CD4-positive, alpha-beta memory T cell (primary cell): ENCODE results near the gene DNM2. TPM values are rescaled to one million over a fixed set of nuclear protein-coding genes. Genes with fewer than 3 reads are reported as not detected.
"Not testable (repeated sequence)": the region's sequence is repeated elsewhere in the genome, so short reads cannot be mapped to it uniquely, and the experiment has no call there.

Experiments used
- CTCF ChIA-PET: fragments of 350-600 bp; sonication (Branson Sonifier 250); formaldehyde crosslinking; loops from one replicate; lab custom pipeline; 2021; ENCODE audit warnings: inconsistent platforms; ENCODE audit not compliant: partially characterized antibody; lab: Charles Lee
- POLR2A ChIA-PET: fragments of 350-600 bp; sonication (Branson Sonifier 250); formaldehyde crosslinking; loops from one replicate; lab custom pipeline; 2021; ENCODE audit not compliant: partially characterized antibody; lab: Charles Lee
- DNase-seq, 5 donors: peaks; one replicate each; pipeline versions ENCODE4 v3.0.0 to v3.0.0-alpha.2; 2020 to 2022; ENCODE audit warnings: mixed read lengths in 1 of 5
- H3K27ac ChIP-seq: one replicate; pipeline ENCODE4 v1.7.0; 2013; ENCODE audit warnings: low read depth, low read length
- H3K27me3 ChIP-seq: 2 replicates; pipeline ENCODE4 v1.7.0; 2013; ENCODE audit warnings: mild to moderate bottlenecking, low read length, moderate library complexity; ENCODE audit not compliant: insufficient read depth
- H3K36me3 ChIP-seq: 2 replicates; pipeline ENCODE4 v1.7.0; 2013; ENCODE audit warnings: mild to moderate bottlenecking, low read length, moderate library complexity; ENCODE audit not compliant: insufficient read depth
- H3K4me1 ChIP-seq: 2 replicates; pipeline ENCODE4 v1.7.0; 2013; ENCODE audit warnings: mild to moderate bottlenecking, low read length, moderate library complexity; ENCODE audit not compliant: insufficient read depth
- H3K4me3 ChIP-seq, 2 donors: one replicate each; pipeline ENCODE4 v1.7.0; 2013; ENCODE audit warnings: low read length in 2 of 2, mild to moderate bottlenecking in 1 of 2
- H3K9me3 ChIP-seq, 2 donors: one replicate each; pipeline ENCODE4 v1.7.0; 2013; ENCODE audit warnings: low read length in 2 of 2, control low read depth in 1 of 2; ENCODE audit not compliant: control insufficient read depth in 1 of 2
- H3K27ac Mint-ChIP-seq, 7 donors: one replicate each; pipeline ENCODE4 v1.8.0; 2020 to 2021; ENCODE audit warnings: mixed read lengths in 7 of 7, mild to moderate bottlenecking in 6 of 7, inconsistent platforms in 3 of 7, moderate library complexity in 3 of 7
- H3K27me3 Mint-ChIP-seq, 2 donors: one replicate each; pipeline ENCODE4 v1.8.0; 2020 to 2021; ENCODE audit warnings: mixed read lengths in 2 of 2
- H3K36me3 Mint-ChIP-seq, 2 donors: one replicate each; pipeline ENCODE4 v1.8.0; 2020 to 2021; ENCODE audit warnings: mixed read lengths in 2 of 2, inconsistent platforms in 1 of 2, mild to moderate bottlenecking in 1 of 2
- H3K4me1 Mint-ChIP-seq, 4 donors: one replicate each; pipeline ENCODE4 v1.8.0; 2020 to 2021; ENCODE audit warnings: mixed read lengths in 4 of 4, mild to moderate bottlenecking in 1 of 4
- H3K4me3 Mint-ChIP-seq, 8 donors: one replicate each; pipeline ENCODE4 v1.8.0; 2020 to 2021; ENCODE audit warnings: mixed read lengths in 8 of 8, mild to moderate bottlenecking in 7 of 8, moderate library complexity in 6 of 8, inconsistent platforms in 3 of 8
- H3K9me3 Mint-ChIP-seq, 8 donors: one replicate each; pipeline ENCODE4 v1.8.0; 2020 to 2021; ENCODE audit warnings: mixed read lengths in 8 of 8, mild to moderate bottlenecking in 5 of 8, inconsistent platforms in 3 of 8, moderate library complexity in 1 of 8
- intact Hi-C: fragments of 100-400 bp; cut with micrococcal nuclease; formaldehyde crosslinking; loops from one replicate; pipeline ENCODE4 v1.15.1; 2023
- polyA plus RNA-seq, 2 donors: library from polyadenylated mRNA; unstranded; fragments of 300-500 nt; fragmentation: Illumina TruSeq; gene quantifications; one replicate each; pipeline ENCODE4 v1.2.3, GENCODE V29; 2021
- total RNA-seq, 2 experiments: library from RNA; stranded (reverse); gene quantifications; one replicate each; pipeline ENCODE4 v1.2.3, GENCODE V29; 2021

The DNM2 gene
- total and polyA plus RNA-seq, 4 experiments from 2014 or later = 46.3 to 272 (median 174) TPM

- Histone ChIP-seq H3K4me1 (peaks cover 17% of the 10 kb centered on the region), H3K27me3 (no peaks in the 10 kb centered on the region), H3K9me3 (no peaks in the 10 kb centered on the region), H3K4me3 (peak overlapping the region; percentile 64 to 89), H3K36me3 (no peaks in the 10 kb centered on the region), H3K27ac (peak overlapping the region; percentile 95)
- ChIA-PET POLR2A (interaction anchor here (0.8 to 2.5 kb wide), 23 partner anchors 10 to 269 kb away, joined by 3 to 46 read pairs (median 4); partner anchors contain the start of genes CARM1, DNM2, LDLR and QTRT1), CTCF (interaction anchor here (0.6 to 6.4 kb wide), 14 partner anchors 9 to 1972 kb away, joined by 3 to 67 read pairs (median 4); partner anchors contain the start of genes CARM1 and DNM2)
- Mint-ChIP-seq H3K36me3 (peaks cover 0 to 25% of the 10 kb centered on the region in 2 donors), H3K27me3 (no peaks in the 10 kb centered on the region), H3K4me1 (peaks cover 9 to 21% (median 13%) of the 10 kb centered on the region in 4 donors), H3K9me3 (peaks cover 2 to 16% (median 6%) of the 10 kb centered on the region in 8 donors), H3K4me3 (peak overlapping the region; percentile 96 to 100 (median 98)), H3K27ac (peak overlapping the region; percentile 99 to 100 (median 100))
- peak in 1 of 5 donors; percentile 86 for DNase-seq
- intact Hi-C loops = loop anchor here (1.0 to 10.0 kb wide), 5 partner anchors 35 to 602 kb away; partner anchors contain the start of genes CARM1, ILF3 and S1PR2
Measured at GRCh38 chr19:10836479-10837330, 118.8 kb downstream of the DNM2 start.

GRCh38 chr19:10837649-10838048 is 119.8 kb downstream of the DNM2 start:
- not testable (repeated sequence) for H3K27me3 ChIP-seq, H3K36me3 ChIP-seq, H3K27me3 Mint-ChIP-seq, DNase-seq, H3K9me3 ChIP-seq, H3K4me3 Mint-ChIP-seq, H3K4me3 ChIP-seq, H3K27ac ChIP-seq
- Mint-ChIP-seq H3K4me1 (peaks cover 9 to 21% (median 13%) of the 10 kb centered on the region in 4 donors), H3K9me3 (peaks cover 2 to 16% (median 6%) of the 10 kb centered on the region in 8 donors), H3K36me3 (peaks cover 0 to 21% of the 10 kb centered on the region in 2 donors), H3K27ac (peak overlapping the region in 1 of 7 donors; percentile 99)
- intact Hi-C loops = loop anchor here (10.0 kb wide), 1 partner anchor 603 kb away; the partner anchor contains the start of gene S1PR2
- H3K4me1 ChIP-seq = peaks cover 17% of the 10 kb centered on the region
- POLR2A ChIA-PET = interaction anchor here (2.2 to 2.5 kb wide), 2 partner anchors 21 to 119 kb away, joined by 4 to 46 read pairs; partner anchors contain the start of gene DNM2
- CTCF ChIA-PET = interaction anchor here (1.3 to 6.4 kb wide), 4 partner anchors 9 to 121 kb away, joined by 4 to 67 read pairs (median 6); no protein-coding TSS in a partner anchor

GRCh38 chr19:10838377-10838776 is 120.5 kb downstream of the DNM2 start:
- Histone ChIP-seq H3K27ac (no peak overlapping the region), H3K27me3 (no peaks in the 10 kb centered on the region), H3K4me1 (peaks cover 17% of the 10 kb centered on the region), H3K4me3 (no peak overlapping the region), H3K36me3 (no peaks in the 10 kb centered on the region), H3K9me3 (no peaks in the 10 kb centered on the region)
- H3K27me3 Mint-ChIP-seq = no peaks in the 10 kb centered on the region
- peaks cover 2 to 16% (median 6%) of the 10 kb centered on the region in 8 donors for H3K9me3 Mint-ChIP-seq
- H3K36me3 Mint-ChIP-seq = peaks cover 0 to 15% of the 10 kb centered on the region in 2 donors
- H3K4me3 Mint-ChIP-seq = no peak overlapping the region
- DNase-seq = no peak
- ChIA-PET CTCF (interaction anchor here (0.8 to 6.4 kb wide), 3 partner anchors 26 to 122 kb away, joined by 3 to 67 read pairs (median 4); no protein-coding TSS in a partner anchor), POLR2A (interaction anchor here (1.1 kb wide), 1 partner anchor 120 kb away, joined by 4 read pairs; no protein-coding TSS in a partner anchor)
- intact Hi-C loops = loop anchor here (10.0 kb wide), 1 partner anchor 604 kb away; the partner anchor contains the start of gene S1PR2
- peak overlapping the region in 2 of 7 donors; percentile 22 to 52 for H3K27ac Mint-ChIP-seq
- H3K4me1 Mint-ChIP-seq = peaks cover 9 to 21% (median 13%) of the 10 kb centered on the region in 4 donors

- peaks cover 0 to 13% of the 10 kb centered on the region in 2 donors for H3K36me3 Mint-ChIP-seq
- no peaks in the 10 kb centered on the region for H3K36me3 ChIP-seq
- H3K27me3 Mint-ChIP-seq = no peaks in the 10 kb centered on the region
- ChIA-PET POLR2A (interaction anchor here (1.1 kb wide), 1 partner anchor 121 kb away, joined by 4 read pairs; no protein-coding TSS in a partner anchor), CTCF (interaction anchor here (1.0 to 6.4 kb wide), 2 partner anchors 16 to 25 kb away, joined by 4 to 67 read pairs; no protein-coding TSS in a partner anchor)
- intact Hi-C loops = loop anchor here (10.0 kb wide), 1 partner anchor 605 kb away; the partner anchor contains the start of gene S1PR2
- H3K4me1 ChIP-seq = peaks cover 17% of the 10 kb centered on the region
- H3K27ac ChIP-seq = no peak overlapping the region
- no peak for DNase-seq
- peak overlapping the region in 2 of 7 donors; percentile 22 to 84 for H3K27ac Mint-ChIP-seq
- H3K9me3 ChIP-seq = no peaks in the 10 kb centered on the region
- H3K27me3 ChIP-seq = no peaks in the 10 kb centered on the region
- peaks cover 9 to 21% (median 13%) of the 10 kb centered on the region in 4 donors for H3K4me1 Mint-ChIP-seq
- H3K4me3 ChIP-seq = no peak overlapping the region
- peaks cover 2 to 16% (median 6%) of the 10 kb centered on the region in 8 donors for H3K9me3 Mint-ChIP-seq
- H3K4me3 Mint-ChIP-seq = no peak overlapping the region
Measured at GRCh38 chr19:10839114-10840050, 121.5 kb downstream of the DNM2 start.

- Histone ChIP-seq H3K4me1 (no peaks in the 10 kb centered on the region), H3K4me3 (no peak overlapping the region), H3K9me3 (peaks cover 0 to 5% of the 10 kb centered on the region in 2 donors), H3K27ac (no peak overlapping the region), H3K36me3 (no peaks in the 10 kb centered on the region), H3K27me3 (no peaks in the 10 kb centered on the region)
- intact Hi-C loops = no loop called here
- H3K9me3 Mint-ChIP-seq = peaks cover 2 to 20% (median 11%) of the 10 kb centered on the region in 8 donors
- no peak overlapping the region for H3K4me3 Mint-ChIP-seq
- ChIA-PET CTCF (interaction anchor here (1.1 kb wide), 1 partner anchor 12 kb away, joined by 3 read pairs; no protein-coding TSS in a partner anchor), POLR2A (no interaction called here)
- H3K27me3 Mint-ChIP-seq = no peaks in the 10 kb centered on the region
- peaks cover 0 to 1% (median 0%) of the 10 kb centered on the region in 4 donors for H3K4me1 Mint-ChIP-seq
- H3K36me3 Mint-ChIP-seq = peaks cover 0 to 5% of the 10 kb centered on the region in 2 donors
- DNase-seq = no peak
- peak overlapping the region in 1 of 7 donors; percentile 46 for H3K27ac Mint-ChIP-seq
Measured at GRCh38 chr19:10842788-10843187, 124.9 kb downstream of the DNM2 start.
